ENCODE data around the gene CMIP.

DNA sequence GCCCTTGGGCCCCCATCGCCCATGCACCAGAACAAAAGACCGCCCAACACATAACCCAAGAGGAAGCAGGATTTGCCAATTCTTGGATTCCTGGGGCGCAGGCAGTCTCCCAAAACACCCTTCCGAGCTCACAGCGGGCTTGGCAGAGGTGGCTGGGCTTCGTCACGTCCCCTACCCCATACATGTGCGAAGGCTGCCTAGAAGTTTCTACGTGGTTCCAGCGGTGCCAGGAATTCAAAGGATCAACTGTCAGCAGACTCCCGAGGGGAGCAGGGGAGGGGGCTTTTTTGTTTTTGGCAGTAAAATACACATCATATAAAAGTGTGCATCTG, 253.7 kb downstream of the CMIP start:
- TF ChIP-seq YY1 (IDR thresholded peaks at IDR 0.05; ENCODE audit: insufficient read depth, insufficient read length) (no peak), SUZ12 (IDR thresholded peaks at IDR 0.05; ENCODE audit: extremely low read depth, insufficient read depth, insufficient read length) (no peak)

All from NT2/D1 (cell line).